ACC112 (cell line): ENCODE measurements around the gene RALGAPB.
"Not testable (repeated sequence)": the region's sequence is repeated elsewhere in the genome, so short reads cannot be mapped to it uniquely, and the experiment has no call there.

Experiments used
- H2AFZ ChIP-seq: fragments of 200-600 bp; sonication (generic); one replicate; pipeline ENCODE4 v1.6.0; 2017; ENCODE audit warnings: antibody characterized with exemption, low read length; ENCODE audit not compliant: unreplicated experiment
- H3K27ac ChIP-seq: fragments of 200-600 bp; sonication (generic); 2 replicates; pipeline ENCODE4 v1.5.1; 2014; ENCODE audit warnings: low read depth, mild to moderate bottlenecking, antibody characterized with exemption, low read length, moderate library complexity
- H3K27me3 ChIP-seq: fragments of 200-600 bp; sonication (generic); 2 replicates; pipeline ENCODE4 v1.6.1; 2014; ENCODE audit warnings: mild to moderate bottlenecking, antibody characterized with exemption, low read length, moderate library complexity, mixed read lengths; ENCODE audit not compliant: insufficient read depth
- H3K36me3 ChIP-seq: fragments of 200-600 bp; sonication (generic); 2 replicates; pipeline ENCODE4 v1.6.1; 2016; ENCODE audit warnings: mild to moderate bottlenecking, antibody characterized with exemption, low read length, moderate library complexity, mixed read lengths; ENCODE audit not compliant: insufficient read depth
- H3K4me1 ChIP-seq: fragments of 200-600 bp; sonication (generic); one replicate; pipeline ENCODE4 v1.6.1; 2016; ENCODE audit warnings: low read length, mixed read lengths; ENCODE audit not compliant: insufficient read depth, unreplicated experiment, control insufficient read depth
- H3K4me3 ChIP-seq: fragments of 200-600 bp; sonication (generic); 2 replicates; pipeline ENCODE4 v1.5.1; 2014; ENCODE audit warnings: mild to moderate bottlenecking, low read depth, low read length
- H3K79me2 ChIP-seq: fragments of 200-600 bp; sonication (generic); one replicate; pipeline ENCODE4 v1.6.0; 2016; ENCODE audit warnings: low read length; ENCODE audit not compliant: control insufficient read depth, unreplicated experiment, insufficient read depth

Gene RALGAPB

DNA sequence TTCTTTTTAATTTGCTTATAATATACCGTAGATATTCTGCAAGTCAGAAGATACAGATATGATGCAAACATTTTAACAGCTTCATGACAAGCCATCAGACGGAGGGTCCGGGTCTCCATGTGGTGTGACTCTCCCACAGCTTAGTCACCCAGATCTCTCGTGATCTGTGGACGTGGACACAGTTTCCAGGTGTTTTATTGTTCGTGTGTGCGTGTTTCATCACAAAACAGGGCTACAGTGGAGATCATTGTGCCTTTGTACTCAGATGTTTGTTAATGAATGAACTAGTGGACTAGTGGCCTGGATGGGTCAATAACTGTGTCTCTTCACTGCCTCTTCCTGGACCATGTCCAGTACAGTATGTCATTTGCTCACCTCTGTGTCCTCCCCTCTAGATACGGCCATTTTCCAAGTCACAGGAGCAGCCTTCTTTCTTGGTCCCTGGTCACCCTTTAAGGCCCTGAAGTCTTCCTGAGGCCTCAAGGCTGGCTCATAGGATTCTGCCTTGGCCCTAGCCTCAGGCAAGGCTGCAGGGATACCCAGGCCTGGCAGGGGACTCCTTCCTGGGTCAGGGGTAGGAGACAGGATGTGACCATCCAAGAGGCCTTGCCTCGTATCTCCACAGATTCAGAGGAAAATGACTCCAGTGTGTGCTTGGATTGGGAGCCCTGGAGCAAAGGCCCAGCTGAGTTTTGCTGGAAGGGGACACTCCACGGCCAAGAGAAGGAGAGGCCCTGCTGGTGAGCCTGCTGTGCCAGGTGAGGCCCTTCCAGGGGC, 112.9 kb downstream of the RALGAPB start:
- H3K27me3 ChIP-seq: peaks cover 14% of the 10 kb centered on the region
- no peaks in the 10 kb centered on the region for H3K36me3 ChIP-seq
- H3K4me3 ChIP-seq: no peak overlapping the region
- no peak overlapping the region for H2AFZ ChIP-seq
- no peak overlapping the region for H3K27ac ChIP-seq
- no peaks in the 10 kb centered on the region for H3K79me2 ChIP-seq
- no peaks in the 10 kb centered on the region for H3K4me1 ChIP-seq

GRCh38 chr20:38586181-38586525, 113.5 kb downstream of the RALGAPB start:
- no peaks in the 10 kb centered on the region for H3K36me3 ChIP-seq
- H3K4me3 ChIP-seq: no peak overlapping the region
- H3K27me3 ChIP-seq: peaks cover 14% of the 10 kb centered on the region

GRCh38 chr20:38588303-38588702, 115.7 kb downstream of the RALGAPB start:
- no peak overlapping the region for H3K4me3 ChIP-seq
- peaks cover 11% of the 10 kb centered on the region for H3K27me3 ChIP-seq
- H3K27ac ChIP-seq: no peak overlapping the region
- no peaks in the 10 kb centered on the region for H3K79me2 ChIP-seq
- H2AFZ ChIP-seq: no peak overlapping the region
- H3K4me1 ChIP-seq: peaks cover 4% of the 10 kb centered on the region
- H3K36me3 ChIP-seq: no peaks in the 10 kb centered on the region

More at GRCh38 chr20:38586181-38586525, 113.5 kb downstream of the RALGAPB start:
- Histone ChIP-seq H3K4me1 (no peaks in the 10 kb centered on the region), H3K27ac (no peak overlapping the region), H2AFZ (no peak overlapping the region), H3K79me2 (no peaks in the 10 kb centered on the region)

GRCh38 chr20:38589351-38589750, 116.7 kb downstream of the RALGAPB start:
- Histone ChIP-seq H3K27me3 (peaks cover under 1% of the 10 kb centered on the region; the same call in 1 of the 2 replicates), H2AFZ (no peak overlapping the region), H3K36me3 (no peaks in the 10 kb centered on the region), H3K79me2 (no peaks in the 10 kb centered on the region), H3K4me3 (no peak overlapping the region), H3K27ac (no peak overlapping the region), H3K4me1 (peaks cover 4% of the 10 kb centered on the region)

GRCh38 chr20:38589967-38590675, 117.5 kb downstream of the RALGAPB start:
- Histone ChIP-seq H3K27me3 (no peaks in the 10 kb centered on the region), H3K4me1 (peaks cover 4% of the 10 kb centered on the region), H3K4me3 (no peak overlapping the region), H3K27ac (no peak overlapping the region), H3K79me2 (no peaks in the 10 kb centered on the region), H2AFZ (no peak overlapping the region), H3K36me3 (no peaks in the 10 kb centered on the region)

GRCh38 chr20:38590676-38591473, 118.2 kb downstream of the RALGAPB start:
- no peaks in the 10 kb centered on the region for H3K27me3 ChIP-seq
- peaks cover 4% of the 10 kb centered on the region for H3K4me1 ChIP-seq
- no peak overlapping the region for H3K27ac ChIP-seq
- no peak overlapping the region for H2AFZ ChIP-seq
- no peaks in the 10 kb centered on the region for H3K79me2 ChIP-seq
- no peak overlapping the region for H3K4me3 ChIP-seq
- no peaks in the 10 kb centered on the region for H3K36me3 ChIP-seq

- peaks cover 4% of the 10 kb centered on the region for H3K4me1 ChIP-seq
- no peaks in the 10 kb centered on the region for H3K27me3 ChIP-seq
- H3K79me2 ChIP-seq: no peaks in the 10 kb centered on the region
- no peak overlapping the region for H2AFZ ChIP-seq
- no peaks in the 10 kb centered on the region for H3K36me3 ChIP-seq
- no peak overlapping the region for H3K4me3 ChIP-seq
- no peak overlapping the region for H3K27ac ChIP-seq
Observed at GRCh38 chr20:38591474-38592410, 119.1 kb downstream of the RALGAPB start.

DNA sequence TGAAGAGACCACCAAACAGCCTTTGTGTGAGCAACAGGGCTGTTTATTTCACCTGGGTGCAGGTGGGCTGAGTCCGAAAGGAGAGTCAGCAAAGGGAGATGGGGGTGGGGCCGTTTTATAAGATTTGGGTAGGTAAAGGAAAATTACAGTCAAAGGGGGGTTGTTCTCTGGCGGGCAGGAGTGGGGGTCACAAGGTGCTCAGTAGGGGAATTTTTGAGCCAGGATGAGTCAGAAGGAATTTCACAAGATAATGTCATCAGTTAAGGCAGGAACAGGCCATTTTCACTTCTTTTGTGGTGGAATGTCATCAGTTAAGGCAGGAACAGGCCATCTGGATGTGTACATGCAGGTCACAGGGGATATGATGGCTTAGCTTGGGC, 119.8 kb downstream of the RALGAPB start:
- not testable (repeated sequence) for H2AFZ ChIP-seq, H3K4me1 ChIP-seq, H3K4me3 ChIP-seq, H3K79me2 ChIP-seq, H3K27me3 ChIP-seq, H3K27ac ChIP-seq, H3K36me3 ChIP-seq

- H3K4me1 ChIP-seq, H3K36me3 ChIP-seq, H3K79me2 ChIP-seq, H3K27ac ChIP-seq, H3K27me3 ChIP-seq, H3K4me3 ChIP-seq, H2AFZ ChIP-seq: not testable (repeated sequence)
Observed at GRCh38 chr20:38594281-38594680, 121.6 kb downstream of the RALGAPB start.

GRCh38 chr20:38595886-38596285, 123.2 kb downstream of the RALGAPB start:
- H3K36me3 ChIP-seq, H3K27me3 ChIP-seq, H3K27ac ChIP-seq, H3K4me3 ChIP-seq, H3K4me1 ChIP-seq, H3K79me2 ChIP-seq, H2AFZ ChIP-seq: not testable (repeated sequence)
